ENCODE measurements around the gene TLL2. TPM values are rescaled to one million over a fixed set of nuclear protein-coding genes. Genes with fewer than 3 reads are reported as not detected.
A peak's percentile ranks its signal among the peaks of the same experiment; 100 is the strongest.

TLL2 gene
- total RNA-seq, 1 donor from 2014 or later: 0.25 TPM

GRCh38 chr10:96397902-96398301, 115.8 kb downstream of the TLL2 start:
- Histone ChIP-seq H3K27ac (no peak overlapping the region), H3K4me3 (no peak overlapping the region), H3K36me3 (no peaks in the 10 kb centered on the region), H3K27me3 (no peaks in the 10 kb centered on the region), H3K9me3 (no peaks in the 10 kb centered on the region), H3K4me1 (no peaks in the 10 kb centered on the region)
- intact Hi-C loops (cut with DNase I): no loop called here
- TF ChIP-seq POLR2A (IDR thresholded peaks at IDR 0.05) (no peak), POLR2AphosphoS5 (IDR thresholded peaks at IDR 0.05; ENCODE audit: insufficient read depth in 1 of 2, low read depth in 1 of 2) (no peak)
- TF ChIP-seq, protein P1, sequence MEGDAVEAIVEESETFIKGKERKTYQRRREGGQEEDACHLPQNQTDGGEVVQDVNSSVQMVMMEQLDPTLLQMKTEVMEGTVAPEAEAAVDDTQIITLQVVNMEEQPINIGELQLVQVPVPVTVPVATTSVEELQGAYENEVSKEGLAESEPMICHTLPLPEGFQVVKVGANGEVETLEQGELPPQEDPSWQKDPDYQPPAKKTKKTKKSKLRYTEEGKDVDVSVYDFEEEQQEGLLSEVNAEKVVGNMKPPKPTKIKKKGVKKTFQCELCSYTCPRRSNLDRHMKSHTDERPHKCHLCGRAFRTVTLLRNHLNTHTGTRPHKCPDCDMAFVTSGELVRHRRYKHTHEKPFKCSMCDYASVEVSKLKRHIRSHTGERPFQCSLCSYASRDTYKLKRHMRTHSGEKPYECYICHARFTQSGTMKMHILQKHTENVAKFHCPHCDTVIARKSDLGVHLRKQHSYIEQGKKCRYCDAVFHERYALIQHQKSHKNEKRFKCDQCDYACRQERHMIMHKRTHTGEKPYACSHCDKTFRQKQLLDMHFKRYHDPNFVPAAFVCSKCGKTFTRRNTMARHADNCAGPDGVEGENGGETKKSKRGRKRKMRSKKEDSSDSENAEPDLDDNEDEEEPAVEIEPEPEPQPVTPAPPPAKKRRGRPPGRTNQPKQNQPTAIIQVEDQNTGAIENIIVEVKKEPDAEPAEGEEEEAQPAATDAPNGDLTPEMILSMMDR (IDR thresholded peaks at IDR 0.05): no peak
- DNase-seq (ENCODE audit: extremely low spot score in 2 of 2): no peak

DNA sequence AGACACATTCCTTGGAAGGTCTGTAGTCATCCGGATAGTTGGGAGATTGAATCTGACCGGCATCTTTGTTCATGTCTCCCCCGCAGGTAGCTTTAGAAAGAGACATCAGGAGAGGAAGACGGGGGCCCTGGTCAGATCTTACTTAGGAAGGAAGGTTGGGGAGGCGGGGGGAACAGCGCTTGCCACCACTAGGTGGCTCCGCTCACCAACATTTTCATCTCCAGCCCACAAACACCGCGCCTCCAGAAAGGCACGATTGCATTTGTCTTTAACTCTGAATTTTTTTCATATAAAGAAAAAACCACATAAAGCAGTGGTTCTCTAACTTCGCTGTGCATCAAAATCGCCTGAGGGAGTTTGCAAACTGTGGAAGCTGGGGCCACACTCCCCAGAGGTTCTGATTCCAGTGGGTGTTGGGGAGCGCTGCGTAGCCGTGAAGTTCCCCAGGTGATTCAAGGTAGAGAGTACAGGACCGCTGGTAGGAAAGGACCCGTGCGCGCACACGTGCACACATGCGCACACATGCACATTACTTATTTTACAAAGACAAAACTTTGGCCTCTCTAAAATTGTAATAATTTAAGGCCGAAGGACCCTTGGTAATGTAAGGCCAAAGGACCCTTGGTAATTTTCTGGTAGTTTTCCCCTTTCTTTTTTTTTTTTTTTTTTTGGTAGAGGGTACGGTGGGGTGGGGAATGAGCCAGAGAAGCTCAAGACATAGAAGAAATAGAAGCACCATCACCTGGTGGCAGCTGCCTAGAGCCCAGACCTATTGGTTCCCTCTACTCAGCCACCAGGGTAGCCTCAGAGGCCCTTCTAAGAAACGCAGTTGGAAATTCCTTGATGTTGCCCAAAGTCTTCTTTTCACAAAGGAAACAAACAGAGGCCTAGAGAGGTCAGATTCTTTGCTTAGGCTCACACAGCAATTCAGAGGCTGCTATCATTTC, 117.5 kb downstream of the TLL2 start:
- TF ChIP-seq POLR2A (IDR thresholded peaks at IDR 0.05): no peak
- TF ChIP-seq, protein P1 (IDR thresholded peaks at IDR 0.05): peak; percentile 51 to 83 (median 68)
- Histone ChIP-seq H3K36me3 (no peaks in the 10 kb centered on the region), H3K27me3 (no peaks in the 10 kb centered on the region), H3K27ac (no peak overlapping the region), H3K9me3 (no peaks in the 10 kb centered on the region), H3K4me3 (no peak overlapping the region), H3K4me1 (no peaks in the 10 kb centered on the region)
- DNase-seq (ENCODE audit: extremely low spot score in 2 of 2): no peak
- intact Hi-C loops (cut with DNase I): no loop called here

- H3K4me3 ChIP-seq: no peak overlapping the region
- no peaks in the 10 kb centered on the region for H3K27me3 ChIP-seq
- no peak for DNase-seq (ENCODE audit: extremely low spot score in 2 of 2)
- H3K36me3 ChIP-seq: no peaks in the 10 kb centered on the region
- no peak for TF ChIP-seq POLR2A (IDR thresholded peaks at IDR 0.05)
- TF ChIP-seq, protein P1 (IDR thresholded peaks at IDR 0.05): no peak
- TF ChIP-seq POLR2AphosphoS5 (IDR thresholded peaks at IDR 0.05; ENCODE audit: insufficient read depth in 1 of 2, low read depth in 1 of 2): no peak
- no peaks in the 10 kb centered on the region for H3K9me3 ChIP-seq
- intact Hi-C loops (cut with DNase I): no loop called here
- H3K27ac ChIP-seq: no peak overlapping the region
- H3K4me1 ChIP-seq: no peaks in the 10 kb centered on the region
Measured at GRCh38 chr10:96390460-96390864, 123.3 kb downstream of the TLL2 start.

DNA sequence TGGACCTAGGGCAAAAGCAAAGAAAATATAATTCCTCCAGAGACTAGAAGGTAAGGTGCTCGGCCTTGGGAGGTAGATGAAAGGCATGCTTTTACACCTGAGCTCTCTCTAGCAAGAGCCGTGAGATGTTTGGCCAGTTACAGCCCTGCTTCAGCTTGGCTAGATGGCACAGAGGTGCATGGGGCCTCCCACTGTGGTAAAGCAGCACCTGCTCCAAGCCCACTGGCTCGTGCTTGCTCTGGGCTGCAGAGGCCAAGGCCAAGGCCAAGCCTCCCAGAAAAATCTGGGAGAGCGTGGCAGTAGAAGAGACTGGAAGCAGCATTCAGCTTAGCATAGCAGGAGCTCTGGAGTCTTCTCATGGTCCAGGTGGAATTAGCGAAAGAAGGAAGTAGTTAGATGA, 123.9 kb downstream of the TLL2 start:
- Histone ChIP-seq H3K36me3 (no peaks in the 10 kb centered on the region), H3K27ac (no peak overlapping the region), H3K4me1 (no peaks in the 10 kb centered on the region), H3K27me3 (no peaks in the 10 kb centered on the region), H3K9me3 (no peaks in the 10 kb centered on the region), H3K4me3 (no peak overlapping the region)
- TF ChIP-seq POLR2A (IDR thresholded peaks at IDR 0.05) (no peak), POLR2AphosphoS5 (IDR thresholded peaks at IDR 0.05; ENCODE audit: insufficient read depth in 1 of 2, low read depth in 1 of 2) (no peak)
- TF ChIP-seq, protein P1 (IDR thresholded peaks at IDR 0.05): no peak
- no peak for DNase-seq (ENCODE audit: extremely low spot score in 2 of 2)
- intact Hi-C loops (cut with DNase I): no loop called here

DNA sequence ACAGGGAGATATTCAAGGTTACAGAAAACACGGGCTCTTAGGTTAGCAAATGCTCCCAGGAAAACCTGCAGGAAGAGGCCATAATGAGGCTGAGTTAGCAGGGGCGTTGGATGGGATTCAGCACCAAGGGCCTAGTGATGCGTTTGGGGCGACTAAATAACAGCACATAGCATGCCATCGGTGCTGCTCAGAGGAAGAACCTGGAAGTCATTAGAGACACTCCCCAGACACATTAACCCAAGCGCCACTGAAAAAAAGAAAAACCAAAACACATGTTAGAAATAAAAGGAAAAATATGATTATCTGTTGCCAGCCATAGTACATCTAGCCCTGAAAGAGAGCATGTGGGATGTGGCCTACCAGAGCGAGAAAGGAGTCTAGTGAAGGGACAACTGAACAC, 126.1 kb downstream of the TLL2 start:
- Histone ChIP-seq H3K27me3 (no peaks in the 10 kb centered on the region), H3K27ac (no peak overlapping the region), H3K9me3 (no peaks in the 10 kb centered on the region), H3K4me1 (no peaks in the 10 kb centered on the region), H3K36me3 (no peaks in the 10 kb centered on the region), H3K4me3 (no peak overlapping the region)
- intact Hi-C loops (cut with DNase I): no loop called here
- DNase-seq (ENCODE audit: extremely low spot score in 2 of 2): no peak
- TF ChIP-seq POLR2AphosphoS5 (IDR thresholded peaks at IDR 0.05; ENCODE audit: insufficient read depth in 1 of 2, low read depth in 1 of 2): no peak
- TF ChIP-seq POLR2A (IDR thresholded peaks at IDR 0.05): no peak
- TF ChIP-seq, protein P1 (IDR thresholded peaks at IDR 0.05): no peak
